Measurements from ENCODE around the gene DNMT1. TPM values are rescaled to one million over a fixed set of nuclear protein-coding genes. Genes with fewer than 3 reads are reported as not detected.

The DNMT1 gene
- total RNA-seq, 1 experiment from 2014 or later, result 227 TPM

- Mint-ChIP-seq H3K27ac (no peak overlapping the region), H3K9me3 (no peaks in the 10 kb centered on the region), H3K27me3 (ENCODE audit: low read depth) (no peaks in the 10 kb centered on the region), H3K4me1 (no peaks in the 10 kb centered on the region), H3K4me3 (no peak overlapping the region), H3K36me3 (ENCODE audit: insufficient read depth in 1 of 3, low read depth in 3 of 3) (peaks cover 56 to 92% (median 89%) of the 10 kb centered on the region in 3 experiments; a peak in 6 of 7 replicates)
- Histone ChIP-seq H4K20me1 (ENCODE audit: control insufficient read depth, insufficient read depth, insufficient read length) (no peaks in the 10 kb centered on the region), H3T11ph (ENCODE audit: low read length) (no peak overlapping the region), H3K18ac (ENCODE audit: insufficient read length, low read depth, low read length) (no peak overlapping the region), H2BK15ac (ENCODE audit: low read depth, low read length) (no peak overlapping the region), H2BK20ac (ENCODE audit: low read depth, low read length, poor library complexity, severe bottlenecking) (no peak overlapping the region), H3K79me1 (ENCODE audit: insufficient read depth, low read depth, low read length, poor library complexity, severe bottlenecking) (no peaks in the 10 kb centered on the region), H2BK5ac (ENCODE audit: insufficient read length, low read length) (no peak overlapping the region), H2BK12ac (ENCODE audit: insufficient read length, low read depth, low read length) (no peak overlapping the region), H3K9ac (ENCODE audit: extremely low read depth, insufficient read length, low read length) (no peak overlapping the region), H4K5ac (ENCODE audit: insufficient read length, low read depth, low read length) (no peak overlapping the region), H2AFZ (ENCODE audit: low read length) (no peak overlapping the region), H3K14ac (ENCODE audit: insufficient read depth, low read length) (no peak overlapping the region), H4K8ac (replicated peaks; ENCODE audit: insufficient read length, low read depth, low read length) (no peak overlapping the region), H3K27me3 (ENCODE audit: insufficient read depth, low read length) (no peaks in the 10 kb centered on the region), H3K27ac (ENCODE audit: insufficient read length, low read depth, low read length) (no peak overlapping the region), H3K9me3 (ENCODE audit: control insufficient read depth, low read depth, low read length) (no peaks in the 10 kb centered on the region), H4K91ac (ENCODE audit: insufficient read length, low read depth, low read length) (no peak overlapping the region), H3K4ac (ENCODE audit: low read depth, low read length) (no peak overlapping the region), H3K4me1 (ENCODE audit: insufficient read depth, low read length) (no peaks in the 10 kb centered on the region), H3K23ac (ENCODE audit: insufficient read length, low read depth, low read length) (no peak overlapping the region), H3K23me2 (ENCODE audit: insufficient read length, low read depth, low read length, poor library complexity, severe bottlenecking) (no peaks in the 10 kb centered on the region), H3K56ac (ENCODE audit: insufficient read length, low read depth, low read length) (no peak overlapping the region), H2AK5ac (ENCODE audit: insufficient read length, low read length) (no peak overlapping the region), H3K4me2 (ENCODE audit: insufficient read depth, insufficient read length, low read length) (no peak overlapping the region), H2BK120ac (ENCODE audit: low read depth, low read length, poor library complexity, severe bottlenecking) (no peak overlapping the region), H3K79me2 (ENCODE audit: insufficient read depth, low read length) (no peaks in the 10 kb centered on the region)
- no peak for TF ChIP-seq CTCF (conservative IDR thresholded peaks at IDR 0.05)
- DNase-seq, result no peak
- no CpG with 5 or more reads among the region's 5 CpGs for WGBS (ENCODE audit: extremely low coverage, insufficient read length, low lambda C conversion rate)
Observed at GRCh38 chr19:10151521-10151920, 43.2 kb downstream of the DNMT1 start.

All from H9 (cell line).